H9 (cell line): ENCODE data around the gene CCDC187. TPM values are rescaled to one million over a fixed set of nuclear protein-coding genes. Genes with fewer than 3 reads are reported as not detected.

Experiments used
- DNase-seq: peaks from one replicate; pipeline ENCODE4 v3.0.0-alpha.2; 2017
- H2AFZ ChIP-seq: one replicate; pipeline ENCODE4 v1.6.1; 2013; ENCODE audit warnings: mild to moderate bottlenecking, low read length, control low read depth, moderate library complexity
- H2AK5ac ChIP-seq: 2 replicates; pipeline ENCODE4 v1.6.1; 2013; ENCODE audit warnings: low read length, control low read depth, mixed read lengths; ENCODE audit not compliant: insufficient read length
- H2BK120ac ChIP-seq: one replicate; pipeline ENCODE4 v1.6.1; 2013; ENCODE audit warnings: low read depth, mild to moderate bottlenecking, low read length, control low read depth, inconsistent platforms; ENCODE audit not compliant: poor library complexity, severe bottlenecking
- H2BK12ac ChIP-seq: 2 replicates; pipeline ENCODE4 v1.6.1; 2013; ENCODE audit warnings: low read length, control low read depth, mixed read lengths, low read depth; ENCODE audit not compliant: insufficient read length
- H2BK15ac ChIP-seq: 2 replicates; pipeline ENCODE4 v1.6.1; 2013; ENCODE audit warnings: low read depth, low read length, control low read depth
- H2BK20ac ChIP-seq: one replicate; pipeline ENCODE4 v1.6.1; 2013; ENCODE audit warnings: low read depth, mild to moderate bottlenecking, low read length, control low read depth, inconsistent platforms; ENCODE audit not compliant: poor library complexity, severe bottlenecking
- H2BK5ac ChIP-seq: 2 replicates; pipeline ENCODE4 v1.6.1; 2013; ENCODE audit warnings: low read length, control low read depth, mixed read lengths; ENCODE audit not compliant: insufficient read length
- H3K14ac ChIP-seq: 2 replicates; pipeline ENCODE4 v1.6.1; 2013; ENCODE audit warnings: low read length, control low read depth; ENCODE audit not compliant: insufficient read depth
- H3K18ac ChIP-seq: 2 replicates; pipeline ENCODE4 v1.6.1; 2013; ENCODE audit warnings: low read depth, mild to moderate bottlenecking, mixed read lengths, low read length, control low read depth; ENCODE audit not compliant: insufficient read length
- H3K23ac ChIP-seq: 2 replicates; pipeline ENCODE4 v1.6.1; 2013; ENCODE audit warnings: low read length, control low read depth, mixed read lengths, low read depth; ENCODE audit not compliant: insufficient read length
- H3K23me2 ChIP-seq: 2 replicates; pipeline ENCODE4 v1.6.1; 2013; ENCODE audit warnings: low read depth, mild to moderate bottlenecking, mixed read lengths, low read length, control low read depth; ENCODE audit not compliant: insufficient read length, poor library complexity, severe bottlenecking
- H3K27ac ChIP-seq: 2 replicates; pipeline ENCODE4 v1.5.1; 2013; ENCODE audit warnings: low read length, control low read depth, mixed read lengths, low read depth; ENCODE audit not compliant: insufficient read length
- H3K27me3 ChIP-seq: 2 replicates; pipeline ENCODE4 v1.6.1; 2013; ENCODE audit warnings: low read length, control low read depth, inconsistent platforms; ENCODE audit not compliant: insufficient read depth
- H3K4ac ChIP-seq: 2 replicates; pipeline ENCODE4 v1.6.1; 2013; ENCODE audit warnings: low read depth, mild to moderate bottlenecking, control low read depth, inconsistent platforms, low read length, moderate library complexity
- H3K4me1 ChIP-seq: 2 replicates; pipeline ENCODE4 v1.6.1; 2013; ENCODE audit warnings: low read length, control low read depth, inconsistent platforms; ENCODE audit not compliant: insufficient read depth
- H3K4me2 ChIP-seq: 2 replicates; pipeline ENCODE4 v1.6.1; 2013; ENCODE audit warnings: low read length, control low read depth, mixed read lengths; ENCODE audit not compliant: insufficient read length, insufficient read depth
- H3K56ac ChIP-seq: 2 replicates; pipeline ENCODE4 v1.6.1; 2013; ENCODE audit warnings: low read depth, mild to moderate bottlenecking, mixed read lengths, low read length, control low read depth; ENCODE audit not compliant: insufficient read length
- H3K79me1 ChIP-seq: 2 replicates; pipeline ENCODE4 v1.6.1; 2013; ENCODE audit warnings: low read depth, mild to moderate bottlenecking, moderate library complexity, low read length, control low read depth, inconsistent platforms; ENCODE audit not compliant: insufficient read depth, poor library complexity, severe bottlenecking
- H3K79me2 ChIP-seq: 2 replicates; pipeline ENCODE4 v1.6.1; 2013; ENCODE audit warnings: low read length, control low read depth, inconsistent platforms; ENCODE audit not compliant: insufficient read depth
- H3K9ac ChIP-seq: 2 replicates; pipeline ENCODE4 v1.6.1; 2013; ENCODE audit warnings: low read length, control low read depth, mixed read lengths; ENCODE audit not compliant: insufficient read length; ENCODE audit errors: extremely low read depth
- H3K9me3 ChIP-seq: one replicate; pipeline ENCODE4 v1.6.1; 2013; ENCODE audit warnings: low read depth, low read length, inconsistent platforms; ENCODE audit not compliant: control insufficient read depth
- H3T11ph ChIP-seq: one replicate; pipeline ENCODE4 v1.6.1; 2013; ENCODE audit warnings: mild to moderate bottlenecking, low read length, control low read depth, inconsistent platforms
- H4K20me1 ChIP-seq: one replicate; pipeline ENCODE4 v1.6.1; 2013; ENCODE audit not compliant: control insufficient read depth, insufficient read length, insufficient read depth
- H4K5ac ChIP-seq: 2 replicates; pipeline ENCODE4 v1.6.1; 2013; ENCODE audit warnings: low read depth, mild to moderate bottlenecking, mixed read lengths, low read length, control low read depth; ENCODE audit not compliant: insufficient read length
- H4K8ac ChIP-seq: replicated peaks from 2 replicates; pipeline ENCODE4 v1.6.1; 2013; ENCODE audit warnings: low read length, control low read depth, mixed read lengths, low read depth; ENCODE audit not compliant: insufficient read length
- H4K91ac ChIP-seq: 2 replicates; pipeline ENCODE4 v1.6.1; 2013; ENCODE audit warnings: low read depth, mild to moderate bottlenecking, moderate library complexity, mixed read lengths, low read length, control low read depth; ENCODE audit not compliant: insufficient read length
- H3K27ac Mint-ChIP-seq, 3 experiments: 2 replicates in 2 of 3; 3 replicates in 1 of 3; pipeline ENCODE4 v1.8.0; 2020 to 2021; ENCODE audit warnings: mixed read lengths in 3 of 3, mild to moderate bottlenecking in 1 of 3, moderate library complexity in 1 of 3
- H3K27me3 Mint-ChIP-seq: 2 replicates; pipeline ENCODE4 v1.8.0; 2021; ENCODE audit warnings: low read depth, mild to moderate bottlenecking, moderate library complexity, mixed read lengths
- H3K36me3 Mint-ChIP-seq, 3 experiments: 2 replicates in 2 of 3; 3 replicates in 1 of 3; pipeline ENCODE4 v1.8.0; 2020 to 2021; ENCODE audit warnings: low read depth in 3 of 3, mixed read lengths in 3 of 3; ENCODE audit not compliant: insufficient read depth in 1 of 3
- H3K4me1 Mint-ChIP-seq, 2 experiments: 2 replicates each; pipeline ENCODE4 v1.8.0; 2020; ENCODE audit warnings: mixed read lengths in 2 of 2
- H3K4me3 Mint-ChIP-seq, 2 experiments: 2 replicates in 1 of 2; 3 replicates in 1 of 2; pipeline ENCODE4 v1.8.0; 2020 to 2021; ENCODE audit warnings: mild to moderate bottlenecking in 2 of 2, mixed read lengths in 2 of 2, moderate library complexity in 1 of 2
- H3K9me3 Mint-ChIP-seq, 2 experiments: 2 replicates in 1 of 2; 3 replicates in 1 of 2; pipeline ENCODE4 v1.8.0; 2020; ENCODE audit warnings: mild to moderate bottlenecking in 2 of 2, mixed read lengths in 2 of 2, moderate library complexity in 1 of 2
- CTCF ChIP-seq: fragments of 200-600 bp; sonication (generic); conservative IDR thresholded peaks from 3 replicates; pipeline ENCODE4 v1.8.0; 2021; ENCODE audit warnings: antibody characterized with exemption, mild to moderate bottlenecking
- WGBS: extraction: QIAGEN DNeasy Blood & Tissue Kit; methylation state at CpG from one replicate; pipeline ENCODE4 v1.1.7; 2013; ENCODE audit warnings: missing lambda C conversion rate, low lambda C conversion rate, mixed read lengths; ENCODE audit not compliant: insufficient read length; ENCODE audit errors: extremely low coverage; 5-methylcytosine and 5-hydroxymethylcytosine counted together
- total RNA-seq: library from RNA; stranded (reverse); gene quantifications from 2 replicates; pipeline ENCODE4 v1.2.1, GENCODE V29; 2021

Gene CCDC187
- total RNA-seq, 1 experiment from 2014 or later = 0.07 TPM

- H4K20me1 ChIP-seq = no peaks in the 10 kb centered on the region
- H2AFZ ChIP-seq = no peak overlapping the region
- H3K4me2 ChIP-seq = no peak overlapping the region
- no peak overlapping the region for H3K4ac ChIP-seq
- H3K18ac ChIP-seq = no peak overlapping the region
- no peaks in the 10 kb centered on the region for H3K23me2 ChIP-seq
- Mint-ChIP-seq H3K4me3 (no peak overlapping the region), H3K9me3 (no peaks in the 10 kb centered on the region), H3K4me1 (peaks cover 4 to 6% of the 10 kb centered on the region in 2 experiments), H3K27ac (no peak overlapping the region), H3K36me3 (no peaks in the 10 kb centered on the region; a peak in 1 of 7 replicates), H3K27me3 (no peaks in the 10 kb centered on the region)
- no peak overlapping the region for H2BK5ac ChIP-seq
- no CpG with 5 or more reads among the region's 46 CpGs for WGBS
- H3K27ac ChIP-seq = no peak overlapping the region
- H3K4me1 ChIP-seq = no peaks in the 10 kb centered on the region; the same call in 1 of the 2 replicates
- H4K91ac ChIP-seq = no peak overlapping the region
- DNase-seq = no peak
- H2BK20ac ChIP-seq = no peak overlapping the region
- H2AK5ac ChIP-seq = no peak overlapping the region
- H3K9me3 ChIP-seq = no peaks in the 10 kb centered on the region
- no peak overlapping the region for H2BK15ac ChIP-seq
- TF ChIP-seq CTCF = no peak
- H3K79me2 ChIP-seq = peaks cover 2% of the 10 kb centered on the region; the same call in 1 of the 2 replicates
- H3K27me3 ChIP-seq = no peaks in the 10 kb centered on the region
- H3K14ac ChIP-seq = no peak overlapping the region
- H4K5ac ChIP-seq = no peak overlapping the region
- H2BK120ac ChIP-seq = no peak overlapping the region
- no peak overlapping the region for H3T11ph ChIP-seq
- no peak overlapping the region for H3K23ac ChIP-seq
- H4K8ac ChIP-seq = no peak overlapping the region
- H3K56ac ChIP-seq = no peak overlapping the region
- H3K9ac ChIP-seq = no peak overlapping the region
- no peak overlapping the region for H2BK12ac ChIP-seq
- peaks cover 2% of the 10 kb centered on the region for H3K79me1 ChIP-seq
These were observed 27.9 kb upstream of the CCDC187 start for GRCh38 chr9:136331556-136332481.
